ENCODE measurements around the gene ABHD16B. TPM values are rescaled to one million over a fixed set of nuclear protein-coding genes. Genes with fewer than 3 reads are reported as not detected.

Gene ABHD16B
- total RNA-seq: not detected in 2 replicates

- no peak for DNase-seq (ENCODE audit: low read depth in 2 of 2)
Observed at GRCh38 chr20:63861365-63861934, at the start of gene ABHD16B. TSS of gene ABHD16B (plus strand) at chr20:63861498. CDS start at chr20:63861541, 43 bp downstream.

- no peak for DNase-seq (ENCODE audit: low read depth in 2 of 2)
Observed at GRCh38 chr20:63814891-63815614, 46.2 kb upstream of the ABHD16B start.

GRCh38 chr20:63815615-63816253 lies 45.6 kb upstream of the ABHD16B start:
- no peak for DNase-seq (ENCODE audit: low read depth in 2 of 2)

- peak; percentile 51 to 74 for DNase-seq (ENCODE audit: low read depth in 2 of 2)
Observed at GRCh38 chr20:63819224-63819921, 41.9 kb upstream of the ABHD16B start.

- DNase-seq (ENCODE audit: low read depth in 2 of 2): no peak
Observed at GRCh38 chr20:63821811-63822210, 39.5 kb upstream of the ABHD16B start.

- DNase-seq (ENCODE audit: low read depth in 2 of 2): peak in 1 of 2 donors; percentile 22
Observed at GRCh38 chr20:63822276-63822696, 39.0 kb upstream of the ABHD16B start.

- DNase-seq (ENCODE audit: low read depth in 2 of 2): no peak
Observed at GRCh38 chr20:63823691-63824311, 37.5 kb upstream of the ABHD16B start.

- DNase-seq (ENCODE audit: low read depth in 2 of 2): no peak
Observed at GRCh38 chr20:63825331-63826118, 35.8 kb upstream of the ABHD16B start.

GRCh38 chr20:63826753-63827152 lies 34.5 kb upstream of the ABHD16B start:
- DNase-seq (ENCODE audit: low read depth in 2 of 2): no peak

GRCh38 chr20:63828124-63828523 lies 33.2 kb upstream of the ABHD16B start:
- DNase-seq (ENCODE audit: low read depth in 2 of 2): no peak

- DNase-seq (ENCODE audit: low read depth in 2 of 2): no peak
Observed at GRCh38 chr20:63828545-63828944, 32.8 kb upstream of the ABHD16B start.

- DNase-seq (ENCODE audit: low read depth in 2 of 2): no peak
Observed at GRCh38 chr20:63828951-63829350, 32.3 kb upstream of the ABHD16B start.

GRCh38 chr20:63829603-63829944 lies 31.7 kb upstream of the ABHD16B start:
- no peak for DNase-seq (ENCODE audit: low read depth in 2 of 2)

- DNase-seq (ENCODE audit: low read depth in 2 of 2): peak in 1 of 2 donors; percentile 48
Observed at GRCh38 chr20:63829945-63830835, 31.1 kb upstream of the ABHD16B start.

GRCh38 chr20:63830841-63831588 lies 30.3 kb upstream of the ABHD16B start, which contains the start of gene ZBTB46:
TSS of gene ZBTB46 (minus strand) at chr20:63831264. CDS start at chr20:63790757, 40,507 bp downstream.
- DNase-seq (ENCODE audit: low read depth in 2 of 2): peak in 1 of 2 donors; percentile 65

GRCh38 chr20:63831646-63831992 lies 29.7 kb upstream of the ABHD16B start:
- DNase-seq (ENCODE audit: low read depth in 2 of 2): no peak

GRCh38 chr20:63831993-63832686 lies 29.2 kb upstream of the ABHD16B start:
- DNase-seq (ENCODE audit: low read depth in 2 of 2): peak in 1 of 2 donors; percentile 60

GRCh38 chr20:63833776-63834490 lies 27.4 kb upstream of the ABHD16B start:
- DNase-seq (ENCODE audit: low read depth in 2 of 2): no peak
